NB4 (cell line): ENCODE data around the gene CSRP1.

Experiments
- MYC ChIP-seq: IDR thresholded peaks from 2 replicates; pipeline ENCODE4 v1.6.1; 2011; ENCODE audit warnings: low read depth, low read length
- TF ChIP-seq, protein P1 (sequence below): IDR thresholded peaks from one replicate; pipeline ENCODE4 v1.5.1; 2012; ENCODE audit warnings: low read depth, low read length
- TF ChIP-seq, protein P2 (sequence below): IDR thresholded peaks from 2 replicates; pipeline ENCODE4 v1.6.1; 2011; ENCODE audit warnings: low read depth, low read length

DNA sequence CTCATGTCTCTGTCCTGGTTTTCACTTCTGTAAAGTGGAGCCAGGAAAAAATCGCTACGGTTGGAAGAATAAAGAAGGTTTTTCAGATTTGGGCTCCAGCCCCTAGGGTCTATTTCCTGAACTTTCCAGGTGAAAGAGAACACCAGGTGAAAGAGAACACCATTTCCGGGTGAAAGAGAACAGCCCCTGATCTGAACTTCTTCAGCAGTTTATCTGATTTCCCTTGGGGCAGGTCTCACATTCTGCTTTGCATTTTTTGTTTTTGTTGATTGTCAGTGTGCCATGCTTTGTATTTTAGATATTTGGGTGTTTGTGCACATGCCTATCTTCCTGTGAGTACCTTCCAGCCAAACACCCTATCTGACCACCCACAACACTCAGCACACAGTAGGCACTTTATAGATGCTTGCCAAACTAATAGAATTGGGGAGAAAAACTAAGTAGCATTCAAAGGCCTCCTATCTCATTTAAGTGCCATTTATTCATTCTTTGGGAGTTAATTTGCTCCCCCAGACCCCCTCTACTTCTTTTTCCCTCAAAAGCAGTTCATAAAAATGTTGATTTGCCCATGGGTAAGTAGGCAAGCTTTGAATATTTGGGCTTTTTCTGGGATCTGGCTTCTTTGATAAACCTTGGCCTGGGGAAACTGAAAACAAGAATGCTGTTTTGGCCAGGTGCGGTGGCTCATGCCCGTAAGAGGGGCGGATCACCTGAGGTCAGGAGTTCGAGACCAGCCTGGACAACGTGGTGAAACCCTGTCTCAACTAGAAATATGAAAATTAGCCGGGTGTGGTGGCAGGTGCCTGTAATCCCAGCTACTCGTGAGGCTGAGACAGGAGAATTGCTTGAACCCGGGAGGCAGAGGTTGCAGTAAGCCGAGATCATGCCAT lies 34.2 kb upstream of the CSRP1 start:
- TF ChIP-seq, protein P1, sequence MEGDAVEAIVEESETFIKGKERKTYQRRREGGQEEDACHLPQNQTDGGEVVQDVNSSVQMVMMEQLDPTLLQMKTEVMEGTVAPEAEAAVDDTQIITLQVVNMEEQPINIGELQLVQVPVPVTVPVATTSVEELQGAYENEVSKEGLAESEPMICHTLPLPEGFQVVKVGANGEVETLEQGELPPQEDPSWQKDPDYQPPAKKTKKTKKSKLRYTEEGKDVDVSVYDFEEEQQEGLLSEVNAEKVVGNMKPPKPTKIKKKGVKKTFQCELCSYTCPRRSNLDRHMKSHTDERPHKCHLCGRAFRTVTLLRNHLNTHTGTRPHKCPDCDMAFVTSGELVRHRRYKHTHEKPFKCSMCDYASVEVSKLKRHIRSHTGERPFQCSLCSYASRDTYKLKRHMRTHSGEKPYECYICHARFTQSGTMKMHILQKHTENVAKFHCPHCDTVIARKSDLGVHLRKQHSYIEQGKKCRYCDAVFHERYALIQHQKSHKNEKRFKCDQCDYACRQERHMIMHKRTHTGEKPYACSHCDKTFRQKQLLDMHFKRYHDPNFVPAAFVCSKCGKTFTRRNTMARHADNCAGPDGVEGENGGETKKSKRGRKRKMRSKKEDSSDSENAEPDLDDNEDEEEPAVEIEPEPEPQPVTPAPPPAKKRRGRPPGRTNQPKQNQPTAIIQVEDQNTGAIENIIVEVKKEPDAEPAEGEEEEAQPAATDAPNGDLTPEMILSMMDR = no peak
- no peak for TF ChIP-seq MYC
- TF ChIP-seq, protein P2, sequence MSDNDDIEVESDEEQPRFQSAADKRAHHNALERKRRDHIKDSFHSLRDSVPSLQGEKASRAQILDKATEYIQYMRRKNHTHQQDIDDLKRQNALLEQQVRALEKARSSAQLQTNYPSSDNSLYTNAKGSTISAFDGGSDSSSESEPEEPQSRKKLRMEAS = no peak
